HCT116 (cell line): ENCODE data around the gene LAMB2. TPM values are rescaled to one million over a fixed set of nuclear protein-coding genes. Genes with fewer than 3 reads are reported as not detected.

ENCODE experiments used
- ATAC-seq: fragments of 200-7000 bp; cut with Tn5 transposase; 2 replicates; pipeline ENCODE4 v1.9.1; 2020; ENCODE audit warnings: mild to moderate bottlenecking, moderate library complexity
- BruUV-seq: library from RNA; stranded (reverse); fragments of 400-500 nt; replicated peaks from 2 replicates; lab custom pipeline; 2021; lab: Mats Ljungman, UMichigan
- CTCF ChIA-PET: fragments of 300-600 bp; sonication (Branson Sonifier 250); formaldehyde crosslinking; loops from one replicate; lab custom pipeline; 2021; ENCODE audit warnings: antibody characterized with exemption; lab: Charles Lee
- POLR2A ChIA-PET: fragments of 300-600, 350-600 bp; sonication (Branson Sonifier 250); formaldehyde crosslinking; loops from one replicate; lab custom pipeline; 2021; ENCODE audit warnings: antibody characterized with exemption; lab: Charles Lee
- RAD21 ChIA-PET, 2 experiments: fragments of 300-600 bp; sonication (Branson Sonifier 250); formaldehyde crosslinking; loops; one replicate each; lab custom pipeline; 2023; ENCODE audit warnings: low total read pairs in 2 of 2; ENCODE audit not compliant: uncharacterized antibody in 2 of 2, unreplicated experiment in 2 of 2, low non-redundant PET in 1 of 2; lab: Charles Lee
- DNase-seq: peaks from one replicate; pipeline ENCODE4 v3.0.0-alpha.2; 2010; ENCODE audit warnings: low read depth, low spot score
- H2AFZ ChIP-seq: fragments of 200-600 bp; shearing (Covaris generic), sonication (generic); 2 replicates; pipeline ENCODE4 v1.6.1; 2017; ENCODE audit warnings: low read depth, mixed run types, mixed read lengths, antibody characterized with exemption, low read length; ENCODE audit not compliant: poor library complexity, severe bottlenecking
- H3K27ac ChIP-seq: 2 replicates; pipeline ENCODE4 v1.5.1; 2012; ENCODE audit warnings: low read depth, low read length
- H3K27me3 ChIP-seq: fragments of 200-600 bp; sonication (generic); 2 replicates; pipeline ENCODE4 v1.6.1; 2016; ENCODE audit warnings: mixed run types, low read length, mixed read lengths; ENCODE audit not compliant: insufficient read depth
- H3K36me3 ChIP-seq, 2 experiments: fragments of 200-500 bp in 1 of 2; fragments of 200-600 bp in 1 of 2; sonication (Bioruptor generic) in 1 of 2; sonication (generic) in 1 of 2; 2 replicates each; pipeline versions ENCODE4 v1.5.1 to v1.6.1; 2014 to 2016; ENCODE audit warnings: low read length in 2 of 2, inconsistent platforms in 1 of 2, mixed read lengths in 1 of 2, mixed run types in 1 of 2; ENCODE audit not compliant: insufficient read depth in 2 of 2, control insufficient read depth in 1 of 2
- H3K4me1 ChIP-seq, 2 experiments: fragments of 200-600 bp in 1 of 2; sonication (generic) in 1 of 2; 2 replicates each; pipeline versions ENCODE4 v1.5.1 to v1.6.1; 2012 to 2017; ENCODE audit warnings: low read length in 2 of 2, inconsistent platforms in 1 of 2, mild to moderate bottlenecking in 1 of 2, mixed read lengths in 1 of 2, mixed run types in 1 of 2, moderate library complexity in 1 of 2; ENCODE audit not compliant: insufficient read depth in 2 of 2, control insufficient read depth in 1 of 2
- H3K4me2 ChIP-seq: fragments of 200-600 bp; sonication (generic); 2 replicates; pipeline ENCODE4 v1.6.1; 2017; ENCODE audit warnings: mixed run types, low read length, mixed read lengths
- H3K4me3 ChIP-seq, 2 experiments: fragments of 200-600 bp in 1 of 2; sonication (generic) in 1 of 2; replicated peaks in 1 of 2; 2 replicates each; pipeline ENCODE4 v1.5.1; 2011 to 2016; ENCODE audit warnings: low read length in 2 of 2, control low read depth in 1 of 2, low read depth in 1 of 2, mild to moderate bottlenecking in 1 of 2, mixed read lengths in 1 of 2, mixed run types in 1 of 2
- H3K79me2 ChIP-seq: fragments of 200-600 bp; sonication (generic); 2 replicates; pipeline ENCODE4 v1.6.1; 2017; ENCODE audit warnings: mild to moderate bottlenecking, mixed run types, low read length, moderate library complexity, mixed read lengths; ENCODE audit not compliant: insufficient read depth
- H3K9ac ChIP-seq: fragments of 200-600 bp; sonication (generic); 2 replicates; pipeline ENCODE4 v1.6.1; 2016; ENCODE audit warnings: low read length, mixed read lengths
- H3K9me2 ChIP-seq: fragments of 200-600 bp; sonication (generic), shearing (Covaris generic); 2 replicates; pipeline ENCODE4 v1.6.1; 2017; ENCODE audit warnings: mixed run types, mild to moderate bottlenecking, moderate library complexity; ENCODE audit not compliant: insufficient read depth
- H3K9me3 ChIP-seq, 2 experiments: fragments of 200-500 bp in 1 of 2; fragments of 200-600 bp in 1 of 2; sonication (Bioruptor generic) in 1 of 2; sonication (generic) in 1 of 2; 2 replicates each; pipeline ENCODE4 v1.6.1; 2014 to 2017; ENCODE audit warnings: low read length in 2 of 2, mixed read lengths in 2 of 2, inconsistent platforms in 1 of 2, low read depth in 1 of 2, mild to moderate bottlenecking in 1 of 2, mixed run types in 1 of 2, moderate library complexity in 1 of 2; ENCODE audit not compliant: control insufficient read depth in 1 of 2, insufficient read depth in 1 of 2
- H4K20me1 ChIP-seq: fragments of 200-600 bp; sonication (generic), shearing (Covaris generic); 2 replicates; pipeline ENCODE4 v1.6.1; 2017; ENCODE audit warnings: mixed run types, mild to moderate bottlenecking, moderate library complexity; ENCODE audit not compliant: insufficient read depth
- EZH2 ChIP-seq: fragments of 200-600 bp; sonication (generic); IDR thresholded peaks from 2 replicates; pipeline ENCODE4 v1.6.1; 2017; ENCODE audit warnings: antibody characterized with exemption, mixed run types
- JUND ChIP-seq: IDR thresholded peaks from 2 replicates; pipeline ENCODE4 v1.6.1; 2012
- SRF ChIP-seq: IDR thresholded peaks from 2 replicates; pipeline ENCODE4 v1.6.1; 2012; ENCODE audit warnings: low read depth
- ZBTB33 ChIP-seq: IDR thresholded peaks from 2 replicates; pipeline ENCODE4 v1.6.1; 2011; ENCODE audit warnings: mild to moderate bottlenecking, low read length, moderate library complexity; ENCODE audit not compliant: insufficient replicate concordance; ENCODE audit errors: extremely low read depth
- ZFX ChIP-seq: fragments of 450-650 bp; IDR thresholded peaks from 2 replicates; pipeline ENCODE4 v1.6.1; 2017
- ZNF274 ChIP-seq: fragments of 200-500 bp; sonication (Bioruptor generic); IDR thresholded peaks from 2 replicates; pipeline ENCODE4 v1.6.1; 2014; ENCODE audit warnings: mild to moderate bottlenecking, low read depth, low read length, inconsistent platforms
- intact Hi-C: fragments of 100-400 bp; cut with micrococcal nuclease; formaldehyde crosslinking; loops from 2 replicates; pipeline ENCODE4 v1.10.0; 2022
- total RNA-seq: library from RNA; stranded (reverse); gene quantifications from one replicate; pipeline ENCODE4 v1.2.1, GENCODE V29; 2021; ENCODE audit not compliant: unreplicated experiment
- TF ChIP-seq, protein P1 (sequence below): IDR thresholded peaks from 2 replicates; pipeline ENCODE4 v1.6.1; 2012

LAMB2 gene
- total RNA-seq, 1 experiment from 2014 or later, result 213 TPM

- BruUV-seq, result no TSS peak
- intact Hi-C loops, result no loop called here
- Histone ChIP-seq H3K36me3 (peaks cover 5 to 12% of the 10 kb centered on the region in 2 experiments; a peak in 3 of 4 replicates), H2AFZ (no peak overlapping the region), H3K4me3 (no peak overlapping the region), H3K4me2 (no peak overlapping the region), H3K4me1 (no peaks in the 10 kb centered on the region), H4K20me1 (peaks cover 6% of the 10 kb centered on the region; the same call in 1 of the 2 replicates), H3K9me3 (no peaks in the 10 kb centered on the region)
- ATAC-seq, result no peak
- no peak for TF ChIP-seq ZBTB33
- no peak for TF ChIP-seq SRF
- no peak for TF ChIP-seq JUND
- TF ChIP-seq EZH2, result no peak
- TF ChIP-seq ZNF274, result no peak
- TF ChIP-seq, all 23 proteins: peak for 0
- ChIA-PET POLR2A (no interaction called here), CTCF (no interaction called here), RAD21 (no interaction called here)
- no peaks in the 10 kb centered on the region for H3K9me2 ChIP-seq
- DNase-seq, result no peak
- no peak overlapping the region for H3K27ac ChIP-seq
- H3K79me2 ChIP-seq, result peaks cover 96% of the 10 kb centered on the region
- no peaks in the 10 kb centered on the region for H3K27me3 ChIP-seq
- H3K9ac ChIP-seq, result no peak overlapping the region
Observed at GRCh38 chr3:49081429-49081828, 51.4 kb downstream of the LAMB2 start.

- H3K27me3 ChIP-seq, result no peaks in the 10 kb centered on the region
- H3K79me2 ChIP-seq, result peaks cover 95% of the 10 kb centered on the region
- ATAC-seq (no peak), DNase-seq (no peak)
- no peak overlapping the region for H3K4me3 ChIP-seq
- ChIA-PET RAD21 (no interaction called here), POLR2A (interaction anchor here (1.1 to 1.9 kb wide), 2 partner anchors 14 to 17 kb away, joined by 5 to 8 read pairs; no protein-coding TSS in a partner anchor), CTCF (no interaction called here)
- no peak overlapping the region for H3K4me2 ChIP-seq
- TF ChIP-seq, protein P1, sequence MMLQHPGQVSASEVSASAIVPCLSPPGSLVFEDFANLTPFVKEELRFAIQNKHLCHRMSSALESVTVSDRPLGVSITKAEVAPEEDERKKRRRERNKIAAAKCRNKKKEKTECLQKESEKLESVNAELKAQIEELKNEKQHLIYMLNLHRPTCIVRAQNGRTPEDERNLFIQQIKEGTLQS, result no peak
- TF ChIP-seq ZFX, result no peak
- BruUV-seq, result no TSS peak
- no peaks in the 10 kb centered on the region for H3K9me3 ChIP-seq
- H3K4me1 ChIP-seq, result no peaks in the 10 kb centered on the region
- peaks cover 24 to 27% of the 10 kb centered on the region in 2 experiments; a peak in 3 of 4 replicates for H3K36me3 ChIP-seq
- H3K27ac ChIP-seq, result no peak overlapping the region
- H4K20me1 ChIP-seq, result peaks cover 6% of the 10 kb centered on the region; the same call in 1 of the 2 replicates
- no peak overlapping the region for H3K9ac ChIP-seq
- intact Hi-C loops, result no loop called here
- no peak overlapping the region for H2AFZ ChIP-seq
- H3K9me2 ChIP-seq, result no peaks in the 10 kb centered on the region
Observed at GRCh38 chr3:49079270-49079669, 53.6 kb downstream of the LAMB2 start.
